AG09319 (cell line): ENCODE data around the gene C20orf144.
"Not testable (repeated sequence)": the region's sequence is repeated elsewhere in the genome, so short reads cannot be mapped to it uniquely, and the experiment has no call there.

ENCODE experiments used
- DNase-seq: peaks from one replicate; pipeline ENCODE4 v3.0.0-alpha.2; 2010; ENCODE audit warnings: low read depth; ENCODE audit errors: extremely low read depth
- TF ChIP-seq, protein P1 (sequence below): IDR thresholded peaks from 2 replicates; pipeline ENCODE4 v1.5.1; 2011; ENCODE audit warnings: low read depth, mild to moderate bottlenecking, inconsistent platforms, low read length, moderate library complexity

The C20orf144 gene

DNA sequence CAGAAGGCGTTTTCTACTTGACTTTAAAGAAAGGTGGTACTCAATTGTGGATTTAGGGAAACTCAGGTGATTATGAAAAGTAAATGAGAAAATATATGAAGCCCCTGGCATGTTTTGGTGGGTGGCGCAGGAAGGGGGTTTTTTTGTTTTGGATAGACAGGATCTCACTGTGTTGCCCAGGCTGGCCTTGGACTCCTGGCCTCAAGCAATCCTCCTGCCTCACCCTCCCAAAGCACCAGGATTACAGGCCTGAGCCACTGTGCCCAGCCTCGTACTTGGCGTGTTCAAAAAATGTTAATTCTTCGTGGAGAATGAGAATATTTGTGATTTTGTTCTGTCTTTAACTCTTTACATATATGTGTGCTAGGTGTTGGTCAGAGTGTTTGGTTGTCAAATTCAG is 32.1 kb upstream of the C20orf144 start:
- TF ChIP-seq, protein P1, sequence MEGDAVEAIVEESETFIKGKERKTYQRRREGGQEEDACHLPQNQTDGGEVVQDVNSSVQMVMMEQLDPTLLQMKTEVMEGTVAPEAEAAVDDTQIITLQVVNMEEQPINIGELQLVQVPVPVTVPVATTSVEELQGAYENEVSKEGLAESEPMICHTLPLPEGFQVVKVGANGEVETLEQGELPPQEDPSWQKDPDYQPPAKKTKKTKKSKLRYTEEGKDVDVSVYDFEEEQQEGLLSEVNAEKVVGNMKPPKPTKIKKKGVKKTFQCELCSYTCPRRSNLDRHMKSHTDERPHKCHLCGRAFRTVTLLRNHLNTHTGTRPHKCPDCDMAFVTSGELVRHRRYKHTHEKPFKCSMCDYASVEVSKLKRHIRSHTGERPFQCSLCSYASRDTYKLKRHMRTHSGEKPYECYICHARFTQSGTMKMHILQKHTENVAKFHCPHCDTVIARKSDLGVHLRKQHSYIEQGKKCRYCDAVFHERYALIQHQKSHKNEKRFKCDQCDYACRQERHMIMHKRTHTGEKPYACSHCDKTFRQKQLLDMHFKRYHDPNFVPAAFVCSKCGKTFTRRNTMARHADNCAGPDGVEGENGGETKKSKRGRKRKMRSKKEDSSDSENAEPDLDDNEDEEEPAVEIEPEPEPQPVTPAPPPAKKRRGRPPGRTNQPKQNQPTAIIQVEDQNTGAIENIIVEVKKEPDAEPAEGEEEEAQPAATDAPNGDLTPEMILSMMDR, result no peak
- no peak for DNase-seq

DNA sequence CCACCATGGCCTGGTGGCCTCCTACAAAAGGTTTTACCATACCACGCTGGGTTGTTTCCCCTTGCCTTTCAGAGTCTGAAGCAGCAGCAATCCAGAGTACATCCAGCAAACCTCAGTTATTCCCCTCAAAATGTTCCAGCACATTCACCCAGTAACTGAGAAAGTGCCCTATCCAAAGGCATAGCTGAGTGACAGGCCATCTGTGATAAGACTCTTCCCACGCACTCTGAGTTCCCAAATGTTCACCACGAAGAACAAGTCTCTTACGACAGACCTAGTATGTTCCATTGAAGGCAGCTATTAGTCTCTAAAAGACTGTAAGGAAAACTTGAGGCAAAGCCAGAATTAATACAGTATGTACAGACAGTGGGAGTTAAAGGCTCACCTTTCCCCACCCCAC is 31.6 kb upstream of the C20orf144 start:
- TF ChIP-seq, protein P1, result no peak
- DNase-seq, result no peak

DNA sequence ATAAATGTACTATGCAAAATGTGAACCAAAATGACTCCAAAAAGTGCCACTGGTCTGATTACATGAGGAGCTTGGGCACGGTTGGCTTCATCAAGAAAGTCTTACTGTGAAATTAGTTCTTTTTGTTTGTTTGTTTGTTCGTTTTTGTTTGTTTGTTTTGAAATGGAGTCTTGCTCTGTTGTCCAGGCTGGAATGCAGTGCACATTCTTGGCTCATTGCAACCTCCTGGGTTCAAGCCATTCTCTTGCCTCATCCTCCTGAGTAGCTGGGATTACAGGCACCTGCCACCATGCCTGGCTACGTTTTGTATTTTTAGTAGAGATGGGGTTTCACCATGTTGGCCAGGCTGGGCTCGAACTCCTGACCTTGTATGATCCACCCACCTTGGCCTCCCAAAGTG is 30.2 kb upstream of the C20orf144 start:
- DNase-seq, result not testable (repeated sequence)

DNA sequence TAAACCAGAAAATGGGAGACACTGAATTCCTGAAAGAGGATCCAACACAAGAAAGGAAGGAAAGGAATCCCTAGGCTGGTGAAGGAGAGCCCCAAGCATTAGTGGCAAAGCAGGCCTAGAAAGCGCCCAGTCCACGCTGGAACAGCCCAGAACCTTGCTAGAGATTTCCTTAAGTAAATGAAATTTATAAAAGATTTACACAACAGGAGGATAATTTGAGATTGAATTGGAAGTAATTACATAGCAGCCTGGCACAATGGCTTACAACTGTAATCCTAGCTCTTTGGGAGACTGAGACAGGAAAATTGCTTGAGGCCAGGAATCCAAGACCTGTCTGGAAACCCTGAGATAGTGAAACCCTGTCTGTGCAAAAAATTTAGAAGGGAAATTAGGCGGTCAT is 26.8 kb upstream of the C20orf144 start:
- no peak for DNase-seq
- TF ChIP-seq, protein P1, result no peak

DNA sequence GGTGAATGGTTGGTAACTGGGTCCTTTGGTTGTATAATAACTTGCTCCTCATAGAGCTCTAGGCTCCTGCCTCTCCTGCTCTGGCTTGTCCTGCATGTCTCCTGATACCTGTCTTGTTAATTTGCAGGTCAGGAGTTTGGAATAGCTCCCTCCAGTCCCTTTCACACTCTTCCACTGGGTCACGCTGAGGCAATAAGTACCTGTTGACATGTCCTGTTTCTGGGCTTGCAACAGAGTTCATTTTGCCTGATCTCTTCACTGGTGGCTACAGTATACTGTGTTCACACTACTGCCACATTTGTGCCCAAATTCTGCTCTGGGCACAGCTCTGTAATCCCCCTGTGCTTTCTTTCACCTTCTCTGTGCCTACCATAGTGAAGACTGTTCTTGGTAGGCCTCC is 25.4 kb upstream of the C20orf144 start:
- no peak for DNase-seq
- TF ChIP-seq, protein P1, result no peak

DNA sequence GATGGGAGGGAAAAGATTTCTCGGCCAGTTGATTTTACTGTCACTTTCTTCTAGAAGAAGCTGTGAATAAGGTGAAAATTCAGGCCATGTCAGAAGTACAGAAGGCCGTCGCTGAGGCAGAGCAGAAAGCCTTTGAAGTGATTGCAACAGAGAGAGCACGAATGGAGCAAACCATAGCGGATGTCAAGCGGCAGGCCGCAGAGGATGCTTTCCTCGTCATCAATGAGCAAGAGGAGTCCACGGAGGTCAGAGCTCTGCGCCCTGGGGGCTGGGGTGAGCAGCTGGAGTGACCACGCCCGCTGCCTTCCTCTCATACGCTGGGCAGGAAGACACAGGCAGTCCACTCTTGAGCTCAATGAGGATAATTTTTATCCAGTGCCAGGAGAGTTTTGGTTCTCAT is 21.8 kb upstream of the C20orf144 start:
- no peak for DNase-seq
- TF ChIP-seq, protein P1, result no peak

DNA sequence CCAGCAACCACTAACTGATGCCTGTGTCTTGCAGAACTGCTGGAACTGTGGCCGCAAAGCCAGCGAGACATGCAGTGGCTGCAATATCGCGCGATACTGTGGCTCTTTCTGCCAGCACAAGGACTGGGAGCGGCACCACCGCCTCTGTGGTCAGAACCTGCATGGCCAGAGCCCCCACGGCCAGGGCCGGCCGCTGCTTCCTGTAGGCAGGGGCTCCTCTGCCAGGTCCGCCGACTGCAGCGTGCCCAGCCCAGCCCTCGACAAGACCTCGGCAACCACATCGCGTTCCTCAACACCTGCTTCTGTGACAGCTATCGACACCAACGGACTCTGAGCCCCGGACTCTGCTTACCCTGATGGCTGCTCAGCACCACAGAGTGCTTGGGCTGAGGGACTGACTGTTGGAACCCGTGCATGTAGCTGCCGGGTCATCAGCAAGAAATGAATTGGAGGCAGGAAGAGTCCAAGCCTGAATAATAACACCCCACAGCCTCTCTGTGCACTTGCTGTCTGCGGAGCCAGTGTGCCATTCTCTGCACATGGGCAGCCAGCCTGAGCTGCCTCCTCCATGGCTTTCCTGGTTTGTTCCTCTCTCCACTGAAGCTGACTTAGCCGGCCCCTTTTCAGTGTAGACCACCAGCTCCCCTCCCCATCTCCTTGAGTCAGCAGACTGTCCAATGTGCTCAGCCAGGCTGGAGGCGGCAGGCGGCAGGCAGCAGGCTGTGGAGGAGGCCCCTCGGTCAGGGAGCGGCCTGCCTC is 17.6 kb upstream of the C20orf144 start:
- TF ChIP-seq, protein P1, result no peak
- DNase-seq, result no peak

DNA sequence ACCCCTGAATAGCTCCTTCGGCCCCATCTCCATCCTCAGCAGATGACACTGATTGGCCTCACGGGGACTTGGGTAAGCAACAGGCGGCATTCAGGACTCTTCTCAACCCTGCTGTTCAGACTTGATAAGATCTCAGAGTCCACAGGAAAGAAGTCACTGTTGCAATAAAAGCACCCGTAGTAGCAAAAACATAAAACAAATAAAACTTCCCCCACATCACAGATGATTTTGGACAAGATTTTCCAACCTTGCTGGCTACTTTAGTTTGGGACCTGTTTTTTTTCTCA is 17.1 kb upstream of the C20orf144 start:
- TF ChIP-seq, protein P1, result no peak
- no peak for DNase-seq
